ENCODE data around the gene PPP1R3A.

Gene PPP1R3A, protein sequence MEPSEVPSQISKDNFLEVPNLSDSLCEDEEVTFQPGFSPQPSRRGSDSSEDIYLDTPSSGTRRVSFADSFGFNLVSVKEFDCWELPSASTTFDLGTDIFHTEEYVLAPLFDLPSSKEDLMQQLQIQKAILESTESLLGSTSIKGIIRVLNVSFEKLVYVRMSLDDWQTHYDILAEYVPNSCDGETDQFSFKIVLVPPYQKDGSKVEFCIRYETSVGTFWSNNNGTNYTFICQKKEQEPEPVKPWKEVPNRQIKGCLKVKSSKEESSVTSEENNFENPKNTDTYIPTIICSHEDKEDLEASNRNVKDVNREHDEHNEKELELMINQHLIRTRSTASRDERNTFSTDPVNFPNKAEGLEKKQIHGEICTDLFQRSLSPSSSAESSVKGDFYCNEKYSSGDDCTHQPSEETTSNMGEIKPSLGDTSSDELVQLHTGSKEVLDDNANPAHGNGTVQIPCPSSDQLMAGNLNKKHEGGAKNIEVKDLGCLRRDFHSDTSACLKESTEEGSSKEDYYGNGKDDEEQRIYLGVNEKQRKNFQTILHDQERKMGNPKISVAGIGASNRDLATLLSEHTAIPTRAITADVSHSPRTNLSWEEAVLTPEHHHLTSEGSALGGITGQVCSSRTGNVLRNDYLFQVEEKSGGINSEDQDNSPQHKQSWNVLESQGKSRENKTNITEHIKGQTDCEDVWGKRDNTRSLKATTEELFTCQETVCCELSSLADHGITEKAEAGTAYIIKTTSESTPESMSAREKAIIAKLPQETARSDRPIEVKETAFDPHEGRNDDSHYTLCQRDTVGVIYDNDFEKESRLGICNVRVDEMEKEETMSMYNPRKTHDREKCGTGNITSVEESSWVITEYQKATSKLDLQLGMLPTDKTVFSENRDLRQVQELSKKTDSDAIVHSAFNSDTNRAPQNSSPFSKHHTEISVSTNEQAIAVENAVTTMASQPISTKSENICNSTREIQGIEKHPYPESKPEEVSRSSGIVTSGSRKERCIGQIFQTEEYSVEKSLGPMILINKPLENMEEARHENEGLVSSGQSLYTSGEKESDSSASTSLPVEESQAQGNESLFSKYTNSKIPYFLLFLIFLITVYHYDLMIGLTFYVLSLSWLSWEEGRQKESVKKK

DNA sequence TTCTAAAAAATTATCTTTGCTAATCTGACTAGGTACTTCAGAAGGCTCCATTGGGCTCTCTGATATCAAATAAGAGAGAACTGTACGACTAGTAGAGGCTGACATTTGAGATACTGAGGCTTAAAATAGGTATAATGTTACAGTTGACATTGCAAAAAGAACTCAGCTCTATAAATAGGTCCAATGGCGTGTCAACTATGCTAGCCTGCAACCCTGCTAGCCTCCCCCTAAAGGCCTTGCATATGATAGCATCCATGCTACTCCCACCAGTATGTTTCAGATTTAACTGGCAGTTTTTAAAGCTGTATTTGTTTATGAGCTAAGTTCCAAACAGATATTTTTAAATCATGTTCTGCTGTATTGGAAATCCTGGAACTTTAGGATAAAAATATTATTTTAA is at the start of gene PPP1R3A:
PPP1R3A (minus strand) TSS at position 64 of the 400 bp plus-strand sequence; CDS start at position 51, 13 bp downstream.
- DNase-seq (ENCODE audit: low read depth, low spot score), result no peak

DNA sequence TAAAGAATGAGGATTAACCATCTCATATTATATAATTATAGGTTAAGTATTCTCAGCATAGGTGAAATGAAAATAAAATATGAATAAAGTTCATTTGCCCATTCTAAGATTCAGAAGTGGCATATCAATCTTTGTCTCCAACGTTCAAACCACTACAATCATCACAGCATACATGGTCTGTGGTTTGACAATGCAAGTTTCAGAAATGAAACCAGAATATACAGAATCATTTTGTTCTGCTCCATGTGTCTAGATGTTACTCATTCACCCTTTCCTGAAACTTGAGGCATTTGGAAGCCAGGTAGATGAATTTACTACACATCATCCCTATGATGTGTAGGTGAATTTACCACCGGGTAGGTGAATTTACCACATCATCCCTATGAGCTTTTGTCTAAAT is 44.5 kb upstream of the PPP1R3A start:
- Histone ChIP-seq H3K36me3 (ENCODE audit: insufficient read depth, low read length) (no peaks in the 10 kb centered on the region), H3K9me3 (ENCODE audit: low read depth, low read length) (no peaks in the 10 kb centered on the region), H3K9ac (ENCODE audit: insufficient read length) (no peak overlapping the region), H3K27ac (no peak overlapping the region), H3K4me3 (no peak overlapping the region)
- no peak for DNase-seq (ENCODE audit: low read depth, low spot score)
- TF ChIP-seq FOXP2 (optimal IDR thresholded peaks at IDR 0.05; ENCODE audit: control extremely low read depth, extremely low read length, insufficient read depth) (no peak), POLR2AphosphoS5 (IDR thresholded peaks at IDR 0.05; ENCODE audit: borderline replicate concordance, low read depth, low read length) (no peak), EZH2 (IDR thresholded peaks at IDR 0.05) (no peak)

More for the DNA sequence above, at the start of gene PPP1R3A:
- H3K36me3 ChIP-seq (ENCODE audit: insufficient read depth, low read length), result no peaks in the 10 kb centered on the region
- TF ChIP-seq FOXP2 (optimal IDR thresholded peaks at IDR 0.05; ENCODE audit: control extremely low read depth, extremely low read length, insufficient read depth), result no peak
- TF ChIP-seq EZH2 (IDR thresholded peaks at IDR 0.05), result no peak
- no peak for TF ChIP-seq POLR2AphosphoS5 (IDR thresholded peaks at IDR 0.05; ENCODE audit: borderline replicate concordance, low read depth, low read length)
- no peak within 1 kb of the TSS for H3K9ac ChIP-seq (ENCODE audit: insufficient read length)
- no peak within 1 kb of the TSS for H3K4me3 ChIP-seq
- no peaks in the 10 kb centered on the region for H3K9me3 ChIP-seq (ENCODE audit: low read depth, low read length)
- no peak within 1 kb of the TSS for H3K27ac ChIP-seq

DNA sequence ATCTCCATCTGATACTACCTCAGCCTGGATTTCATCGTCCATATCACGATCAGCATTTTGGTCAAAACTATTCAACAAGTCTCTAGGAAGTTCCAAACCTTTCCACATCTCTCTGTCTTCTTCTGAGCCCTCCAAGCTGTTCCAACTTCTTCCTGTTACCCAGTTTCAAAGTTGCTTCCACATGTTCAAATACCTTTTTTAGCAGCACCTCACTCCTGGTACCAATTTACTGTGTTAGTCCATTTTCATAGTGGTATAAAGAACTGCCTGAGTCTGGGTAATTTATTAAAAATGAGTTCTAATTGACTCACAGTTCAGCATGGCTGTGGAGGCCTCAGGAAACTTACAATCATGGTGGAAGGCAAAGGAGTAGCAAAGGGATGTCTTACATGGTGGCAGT is 41.1 kb upstream of the PPP1R3A start:
- no peak overlapping the region for H3K4me3 ChIP-seq
- H3K36me3 ChIP-seq (ENCODE audit: insufficient read depth, low read length), result no peaks in the 10 kb centered on the region
- no peak for DNase-seq (ENCODE audit: low read depth, low spot score)
- TF ChIP-seq FOXP2 (optimal IDR thresholded peaks at IDR 0.05; ENCODE audit: control extremely low read depth, extremely low read length, insufficient read depth) (no peak), EZH2 (IDR thresholded peaks at IDR 0.05) (no peak), POLR2AphosphoS5 (IDR thresholded peaks at IDR 0.05; ENCODE audit: borderline replicate concordance, low read depth, low read length) (no peak)
- no peak overlapping the region for H3K27ac ChIP-seq
- H3K9me3 ChIP-seq (ENCODE audit: low read depth, low read length), result no peaks in the 10 kb centered on the region
- H3K9ac ChIP-seq (ENCODE audit: insufficient read length), result no peak overlapping the region

DNA sequence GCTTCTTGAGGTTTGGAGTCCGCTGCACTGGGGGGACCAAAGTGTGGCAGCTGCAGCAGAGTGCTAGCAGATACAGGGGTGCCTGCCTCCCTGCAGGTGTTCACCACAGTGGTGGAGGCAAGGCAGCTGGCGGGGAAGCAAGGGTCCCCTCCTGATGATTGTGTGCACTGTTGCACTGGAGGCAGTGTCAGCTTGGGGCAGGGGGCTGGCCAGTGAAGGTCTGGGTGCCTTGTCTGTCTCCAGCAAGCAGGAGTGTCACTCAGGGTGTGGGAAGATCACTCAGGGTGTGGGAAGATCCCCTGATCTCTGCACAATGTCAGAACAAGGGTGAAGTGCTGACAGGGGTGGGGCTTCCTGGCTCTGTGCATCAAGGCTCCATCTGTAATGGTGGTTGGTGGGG is 36.3 kb upstream of the PPP1R3A start:
- H3K9me3 ChIP-seq (ENCODE audit: low read depth, low read length), result no peaks in the 10 kb centered on the region
- DNase-seq (ENCODE audit: low read depth, low spot score), result no peak
- no peak overlapping the region for H3K27ac ChIP-seq
- TF ChIP-seq POLR2AphosphoS5 (IDR thresholded peaks at IDR 0.05; ENCODE audit: borderline replicate concordance, low read depth, low read length), result no peak
- no peak for TF ChIP-seq FOXP2 (optimal IDR thresholded peaks at IDR 0.05; ENCODE audit: control extremely low read depth, extremely low read length, insufficient read depth)
- TF ChIP-seq EZH2 (IDR thresholded peaks at IDR 0.05), result no peak
- no peak overlapping the region for H3K4me3 ChIP-seq
- H3K9ac ChIP-seq (ENCODE audit: insufficient read length), result no peak overlapping the region
- H3K36me3 ChIP-seq (ENCODE audit: insufficient read depth, low read length), result no peaks in the 10 kb centered on the region

DNA sequence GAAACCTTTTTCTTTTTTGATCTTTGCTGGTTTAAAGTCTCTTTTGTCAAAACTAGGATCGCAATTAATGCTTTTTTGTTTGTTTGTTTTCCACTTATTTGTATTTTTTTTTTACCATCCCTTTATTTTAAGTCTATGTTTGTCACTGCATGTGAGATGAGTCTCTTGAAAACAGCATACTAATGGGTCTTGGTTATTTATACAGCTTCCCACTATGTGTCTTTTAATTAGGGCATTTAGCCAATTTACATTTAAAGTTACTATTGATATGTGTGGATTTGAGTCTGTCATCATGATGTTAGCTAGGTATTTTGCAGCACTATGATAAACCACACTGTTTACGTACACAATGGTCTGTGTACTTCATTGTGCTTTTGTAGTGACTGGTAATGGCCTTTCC is 34.7 kb upstream of the PPP1R3A start:
- TF ChIP-seq EZH2 (IDR thresholded peaks at IDR 0.05), result no peak
- TF ChIP-seq POLR2AphosphoS5 (IDR thresholded peaks at IDR 0.05; ENCODE audit: borderline replicate concordance, low read depth, low read length), result no peak
- no peak for TF ChIP-seq FOXP2 (optimal IDR thresholded peaks at IDR 0.05; ENCODE audit: control extremely low read depth, extremely low read length, insufficient read depth)
- no peak overlapping the region for H3K9ac ChIP-seq (ENCODE audit: insufficient read length)
- no peak for DNase-seq (ENCODE audit: low read depth, low spot score)

DNA sequence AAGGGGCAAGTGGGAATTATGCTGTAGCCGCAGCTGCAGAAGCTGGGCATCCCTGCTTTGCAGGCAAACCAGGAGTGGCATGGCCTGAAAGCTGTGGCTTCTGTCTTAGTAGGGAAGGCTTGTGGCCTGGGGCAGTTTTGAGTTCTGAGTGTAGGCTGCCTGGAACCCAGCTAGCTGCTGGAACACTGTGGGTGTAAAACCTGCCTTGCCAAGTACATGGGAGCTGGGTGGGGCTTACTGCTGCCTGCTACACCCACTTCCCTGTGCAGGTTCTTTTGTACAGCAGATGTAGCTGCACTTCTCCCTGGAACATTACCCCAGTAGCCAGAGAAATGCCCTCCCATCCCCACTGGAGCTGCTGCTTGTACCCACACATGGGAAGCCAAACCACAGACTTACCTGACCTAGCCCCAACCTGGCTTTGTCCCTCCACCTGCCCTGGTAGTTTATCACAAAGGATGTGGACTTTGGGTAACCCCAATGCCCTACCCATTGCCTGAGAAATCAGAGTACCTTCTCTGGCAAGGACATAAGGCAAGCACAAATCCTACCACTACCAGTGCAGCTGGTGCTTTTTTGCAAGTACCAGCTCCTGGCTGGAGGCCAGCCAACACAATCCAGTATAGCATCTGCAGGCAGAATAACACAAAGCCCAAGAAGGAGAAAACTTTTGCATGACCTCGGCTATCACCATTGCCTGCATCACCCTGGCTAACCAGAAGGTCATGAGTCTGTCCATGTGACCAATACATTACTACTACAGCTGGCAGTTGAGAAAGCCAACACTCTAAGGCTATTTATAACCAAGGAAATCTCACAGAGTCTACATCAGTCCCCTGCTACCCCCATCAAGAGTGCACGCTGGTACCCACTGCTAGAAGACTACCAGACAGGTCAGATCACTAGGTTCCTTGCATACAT is 26.5 kb upstream of the PPP1R3A start:
- no peak for TF ChIP-seq POLR2AphosphoS5 (IDR thresholded peaks at IDR 0.05; ENCODE audit: borderline replicate concordance, low read depth, low read length)
- no peak for TF ChIP-seq FOXP2 (optimal IDR thresholded peaks at IDR 0.05; ENCODE audit: control extremely low read depth, extremely low read length, insufficient read depth)
- TF ChIP-seq EZH2 (IDR thresholded peaks at IDR 0.05), result no peak
- Histone ChIP-seq H3K27ac (no peak overlapping the region), H3K9me3 (ENCODE audit: low read depth, low read length) (no peaks in the 10 kb centered on the region), H3K36me3 (ENCODE audit: insufficient read depth, low read length) (no peaks in the 10 kb centered on the region), H3K9ac (ENCODE audit: insufficient read length) (no peak overlapping the region), H3K4me3 (no peak overlapping the region)
- no peak for DNase-seq (ENCODE audit: low read depth, low spot score)

More for the DNA sequence above, 34.7 kb upstream of the PPP1R3A start:
- Histone ChIP-seq H3K4me3 (no peak overlapping the region), H3K27ac (no peak overlapping the region), H3K9me3 (ENCODE audit: low read depth, low read length) (no peaks in the 10 kb centered on the region), H3K36me3 (ENCODE audit: insufficient read depth, low read length) (no peaks in the 10 kb centered on the region)

DNA sequence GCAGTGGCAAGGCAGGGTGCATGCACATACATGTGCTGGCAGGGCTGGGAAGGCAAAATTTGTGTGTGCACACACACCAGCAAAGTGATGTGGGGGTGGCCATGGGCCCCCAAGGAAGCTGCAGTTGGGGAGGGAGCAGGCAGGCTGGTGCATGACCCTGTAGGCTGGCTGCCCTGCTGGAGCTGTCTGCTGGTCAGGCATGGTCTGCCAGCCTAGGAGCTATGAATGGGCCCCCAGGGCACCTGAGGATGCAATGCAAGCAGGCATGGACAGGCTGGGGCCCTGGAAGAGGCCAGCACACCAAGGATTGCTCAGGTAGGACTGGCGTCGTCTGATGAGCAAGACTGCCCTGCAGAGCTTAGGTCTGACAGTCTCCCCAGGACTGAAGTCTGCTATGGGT is 18.2 kb upstream of the PPP1R3A start:
- Histone ChIP-seq H3K36me3 (ENCODE audit: insufficient read depth, low read length) (no peaks in the 10 kb centered on the region), H3K4me3 (no peak overlapping the region), H3K9ac (ENCODE audit: insufficient read length) (no peak overlapping the region), H3K9me3 (ENCODE audit: low read depth, low read length) (no peaks in the 10 kb centered on the region), H3K27ac (no peak overlapping the region)
- no peak for DNase-seq (ENCODE audit: low read depth, low spot score)
- no peak for TF ChIP-seq FOXP2 (optimal IDR thresholded peaks at IDR 0.05; ENCODE audit: control extremely low read depth, extremely low read length, insufficient read depth)
- no peak for TF ChIP-seq POLR2AphosphoS5 (IDR thresholded peaks at IDR 0.05; ENCODE audit: borderline replicate concordance, low read depth, low read length)
- no peak for TF ChIP-seq EZH2 (IDR thresholded peaks at IDR 0.05)
